SK-N-MC (cell line): ENCODE results near the gene GSK3B.

Experiments
- EZH2 ChIP-seq: fragments of 200-600 bp; sonication (generic); IDR thresholded peaks from one replicate; pipeline ENCODE4 v1.6.1; 2017; ENCODE audit warnings: antibody characterized with exemption
- POLR2AphosphoS5 ChIP-seq: IDR thresholded peaks from 2 replicates; pipeline ENCODE4 v1.6.1; 2012; ENCODE audit warnings: mild to moderate bottlenecking, low read depth, low read length, borderline replicate concordance

GRCh38 chr3:119794401-119794800 lies 299.8 kb downstream of the GSK3B start:
- TF ChIP-seq POLR2AphosphoS5 (no peak), EZH2 (no peak)
